K562 treated with DMSO at 1 percent for 24 hours (cell line): ENCODE data around the gene WSB2. TPM values are rescaled to one million over a fixed set of nuclear protein-coding genes. Genes with fewer than 3 reads are reported as not detected.

ENCODE experiments used
- total RNA-seq: library from RNA; unstranded; fragments of 300-600 nt; gene quantifications from 2 replicates; pipeline ENCODE4 v1.2.3, GENCODE V29; 2022; ENCODE audit warnings: low read depth; ENCODE audit not compliant: insufficient read depth

WSB2 gene
- total RNA-seq: 56.2 and 66.1 TPM in 2 replicates

DNA sequence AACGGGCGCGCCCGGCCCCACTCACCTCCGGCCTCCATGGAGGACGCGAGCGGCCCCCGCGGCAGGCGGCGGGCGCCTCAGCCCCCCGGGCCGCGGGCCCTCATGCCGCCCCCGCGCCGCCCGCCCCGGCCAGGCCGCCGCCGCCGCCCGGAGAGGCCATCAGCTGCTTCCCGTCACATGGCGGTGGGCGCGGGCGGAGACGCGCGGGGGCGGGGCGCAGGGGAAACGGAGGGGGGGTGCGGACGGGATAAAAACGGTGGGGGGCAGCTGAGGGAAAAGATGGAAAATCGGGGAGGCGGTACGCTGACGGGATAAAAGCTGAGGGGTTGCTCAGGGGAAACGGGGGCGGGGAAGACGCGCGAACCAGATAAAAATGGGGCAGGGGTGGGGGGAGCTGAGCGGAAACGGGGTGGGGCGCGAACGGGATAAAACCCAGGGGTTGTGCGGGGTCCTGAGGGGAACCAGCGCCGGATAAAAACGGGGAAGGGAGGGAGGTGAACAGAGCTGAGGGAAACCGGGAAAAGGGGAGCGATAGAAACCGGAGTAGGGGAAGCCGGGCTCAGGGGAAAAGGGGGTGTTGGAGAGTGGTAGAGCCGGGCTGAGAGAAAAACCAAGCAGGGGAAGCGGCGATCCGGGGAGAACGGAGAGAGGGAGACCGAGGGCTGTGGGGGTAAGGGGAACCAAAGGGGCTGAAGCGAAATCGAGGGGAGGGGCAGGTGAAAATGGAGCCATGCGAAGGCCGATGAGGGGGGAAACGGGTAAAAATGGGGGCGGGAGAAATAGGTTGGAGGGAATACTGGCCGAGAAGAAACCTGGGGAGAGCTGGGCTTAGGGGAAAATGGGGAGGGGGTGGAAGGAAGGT lies at the start of gene WSB2:
TSS of gene WSB2 (minus strand) at position 169 of the 862 bp plus-strand sequence. CDS start at position 38, 131 bp downstream.

GRCh38 chr12:118103601-118104382 lies 42.8 kb upstream of the WSB2 start, which contains the start of gene VSIG10:
Gene VSIG10 (minus strand): TSS chr12:118104011. CDS start chr12:118103671, 340 bp downstream.

DNA sequence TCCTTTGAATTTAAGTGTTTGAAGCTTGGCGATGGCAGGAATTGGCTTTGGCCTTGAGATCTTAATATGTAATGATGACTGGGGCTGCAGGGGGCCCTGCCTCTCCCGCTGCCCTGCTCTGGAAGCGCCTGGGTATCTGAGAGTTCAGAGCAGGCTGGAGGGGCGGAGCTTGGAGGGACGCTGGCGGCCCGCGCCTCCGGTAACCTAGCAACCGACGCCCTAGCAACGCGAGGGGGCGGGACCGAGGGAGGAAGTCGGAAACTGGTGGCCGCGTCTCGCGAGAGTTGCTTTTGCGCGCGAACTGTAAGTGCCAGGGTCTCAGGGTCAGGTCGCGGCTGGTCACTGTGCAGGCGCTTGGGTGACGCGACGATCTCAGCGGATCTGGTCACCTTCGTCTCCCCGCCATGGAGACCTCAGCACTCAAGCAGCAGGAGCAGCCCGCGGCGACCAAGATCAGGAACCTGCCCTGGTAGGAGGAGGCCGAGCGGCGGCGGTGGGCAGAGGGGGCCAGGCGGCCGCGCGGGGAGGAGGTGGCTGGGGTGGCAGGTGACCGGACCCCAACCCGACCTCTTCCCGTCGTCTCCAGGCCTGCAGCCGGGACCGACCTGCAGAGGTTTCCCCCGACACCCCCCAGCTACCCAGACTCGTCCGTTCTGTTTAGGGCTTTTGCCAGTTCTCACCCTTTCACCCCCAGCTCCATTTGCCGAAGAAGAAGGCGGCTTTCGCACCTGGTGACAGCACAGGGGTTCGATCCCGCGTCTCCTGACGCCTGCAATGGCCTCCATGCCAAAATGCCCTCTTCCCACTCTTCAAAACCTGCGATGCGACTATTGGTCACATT lies 44.3 kb downstream of the WSB2 start, which contains the start of gene RFC5:
TSS of gene RFC5 (plus strand) at position 280 of the 841 bp plus-strand sequence. CDS start at position 405, 125 bp downstream.

Other genes starting within 250 kb of the WSB2 start
- gene KSR2, start 92.2 kb downstream of the WSB2 start, total RNA-seq: not detected in 2 replicates
- 49.2 and 53.3 TPM in 2 replicates for gene RFC5, start 44.5 kb downstream of the WSB2 start, total RNA-seq
- gene VSIG10, start 42.8 kb upstream of the WSB2 start, total RNA-seq: 7.3 and 7.4 TPM in 2 replicates
- 83.0 and 88.4 TPM in 2 replicates for gene PEBP1, start 74.9 kb upstream of the WSB2 start, total RNA-seq